ENCODE results near the gene BTG2.

DNA sequence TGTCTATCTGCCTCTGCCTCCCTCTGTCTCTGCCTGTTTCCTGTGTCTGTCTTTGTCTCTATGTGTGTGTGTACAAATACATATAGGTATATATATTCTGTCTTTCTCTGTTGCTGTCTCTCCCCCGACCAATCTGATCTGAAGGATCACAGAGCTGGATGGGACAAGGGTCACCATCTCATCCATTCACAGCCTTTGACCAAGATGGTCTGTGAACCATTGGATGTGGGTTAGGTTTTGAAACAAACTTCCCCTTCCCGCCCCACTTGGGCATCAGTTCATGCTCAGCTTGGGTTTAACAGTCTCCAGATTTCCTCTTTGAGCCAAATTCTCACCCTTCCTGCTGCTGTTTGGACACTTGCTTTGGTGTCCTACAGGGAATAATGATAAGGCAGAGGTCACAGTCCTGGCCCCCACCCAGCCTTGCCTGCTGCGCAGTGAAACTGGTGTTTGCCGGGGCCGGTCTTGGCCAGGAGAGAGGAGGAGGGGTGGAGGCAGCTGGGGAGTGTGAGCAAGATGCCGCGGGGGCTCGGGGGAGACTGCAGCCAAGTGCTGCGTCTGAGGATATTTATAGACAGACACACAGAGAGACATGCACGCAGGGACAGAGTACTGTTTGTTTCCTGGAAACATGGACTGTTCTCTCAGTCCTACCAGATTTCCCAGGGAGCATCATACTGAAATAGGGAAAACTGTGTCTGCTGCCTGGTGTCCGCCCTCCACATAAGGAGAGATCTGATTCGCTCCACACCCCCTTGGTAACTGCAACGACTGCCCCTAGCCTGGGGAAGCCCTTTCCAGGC, 27.0 kb upstream of the BTG2 start:
- TF ChIP-seq, protein P1, sequence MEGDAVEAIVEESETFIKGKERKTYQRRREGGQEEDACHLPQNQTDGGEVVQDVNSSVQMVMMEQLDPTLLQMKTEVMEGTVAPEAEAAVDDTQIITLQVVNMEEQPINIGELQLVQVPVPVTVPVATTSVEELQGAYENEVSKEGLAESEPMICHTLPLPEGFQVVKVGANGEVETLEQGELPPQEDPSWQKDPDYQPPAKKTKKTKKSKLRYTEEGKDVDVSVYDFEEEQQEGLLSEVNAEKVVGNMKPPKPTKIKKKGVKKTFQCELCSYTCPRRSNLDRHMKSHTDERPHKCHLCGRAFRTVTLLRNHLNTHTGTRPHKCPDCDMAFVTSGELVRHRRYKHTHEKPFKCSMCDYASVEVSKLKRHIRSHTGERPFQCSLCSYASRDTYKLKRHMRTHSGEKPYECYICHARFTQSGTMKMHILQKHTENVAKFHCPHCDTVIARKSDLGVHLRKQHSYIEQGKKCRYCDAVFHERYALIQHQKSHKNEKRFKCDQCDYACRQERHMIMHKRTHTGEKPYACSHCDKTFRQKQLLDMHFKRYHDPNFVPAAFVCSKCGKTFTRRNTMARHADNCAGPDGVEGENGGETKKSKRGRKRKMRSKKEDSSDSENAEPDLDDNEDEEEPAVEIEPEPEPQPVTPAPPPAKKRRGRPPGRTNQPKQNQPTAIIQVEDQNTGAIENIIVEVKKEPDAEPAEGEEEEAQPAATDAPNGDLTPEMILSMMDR (IDR thresholded peaks at IDR 0.05), result no peak
- peak; percentile 31 to 68 for TF ChIP-seq POLR2A (IDR thresholded peaks at IDR 0.05)

Measured in adrenal gland (tissue), 5 donors.